Measurements from ENCODE around the gene TMEM219. TPM values are rescaled to one million over a fixed set of nuclear protein-coding genes. Genes with fewer than 3 reads are reported as not detected.

TMEM219 gene
- total RNA-seq, 1 experiment from 2014 or later = 48.3 TPM

GRCh38 chr16:29978564-29979270, 16.8 kb downstream of the TMEM219 start:
- DNase-seq (ENCODE audit: low spot score) = no peak
- CTCF ChIA-PET = no interaction called here
- no TSS peak for BruUV-seq (replicated peaks)
- H3K4me1 ChIP-seq (ENCODE audit: insufficient read depth, low read length, poor library complexity, severe bottlenecking) = peaks cover 16% of the 10 kb centered on the region
- intact Hi-C loops (cut with micrococcal nuclease; ENCODE audit: unreplicated experiment) = no loop called here
- H3K4me3 ChIP-seq (ENCODE audit: low read depth, low read length, poor library complexity, severe bottlenecking) = no peak overlapping the region
- H3K36me3 ChIP-seq (ENCODE audit: insufficient read depth, low read length, poor library complexity, severe bottlenecking) = peaks cover 64% of the 10 kb centered on the region
- TF ChIP-seq, protein P1, sequence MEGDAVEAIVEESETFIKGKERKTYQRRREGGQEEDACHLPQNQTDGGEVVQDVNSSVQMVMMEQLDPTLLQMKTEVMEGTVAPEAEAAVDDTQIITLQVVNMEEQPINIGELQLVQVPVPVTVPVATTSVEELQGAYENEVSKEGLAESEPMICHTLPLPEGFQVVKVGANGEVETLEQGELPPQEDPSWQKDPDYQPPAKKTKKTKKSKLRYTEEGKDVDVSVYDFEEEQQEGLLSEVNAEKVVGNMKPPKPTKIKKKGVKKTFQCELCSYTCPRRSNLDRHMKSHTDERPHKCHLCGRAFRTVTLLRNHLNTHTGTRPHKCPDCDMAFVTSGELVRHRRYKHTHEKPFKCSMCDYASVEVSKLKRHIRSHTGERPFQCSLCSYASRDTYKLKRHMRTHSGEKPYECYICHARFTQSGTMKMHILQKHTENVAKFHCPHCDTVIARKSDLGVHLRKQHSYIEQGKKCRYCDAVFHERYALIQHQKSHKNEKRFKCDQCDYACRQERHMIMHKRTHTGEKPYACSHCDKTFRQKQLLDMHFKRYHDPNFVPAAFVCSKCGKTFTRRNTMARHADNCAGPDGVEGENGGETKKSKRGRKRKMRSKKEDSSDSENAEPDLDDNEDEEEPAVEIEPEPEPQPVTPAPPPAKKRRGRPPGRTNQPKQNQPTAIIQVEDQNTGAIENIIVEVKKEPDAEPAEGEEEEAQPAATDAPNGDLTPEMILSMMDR (conservative IDR thresholded peaks at IDR 0.05; ENCODE audit: low read depth, low read length) = no peak
- no peak for TF ChIP-seq EZH2 (IDR thresholded peaks at IDR 0.05; ENCODE audit: borderline replicate concordance, low read depth, low read length, poor library complexity, severe bottlenecking)
- no peaks in the 10 kb centered on the region for H3K27me3 ChIP-seq (replicated peaks; ENCODE audit: insufficient read depth, low read depth, low read length, poor library complexity)
- H3K27ac ChIP-seq (ENCODE audit: low read depth, low read length, poor library complexity, severe bottlenecking) = no peak overlapping the region
- no peaks in the 10 kb centered on the region for H3K9me3 ChIP-seq (ENCODE audit: low read depth, low read length, poor library complexity, severe bottlenecking)
- POLR2A ChIA-PET (ENCODE audit: low non-redundant PET) = no interaction called here

DNA sequence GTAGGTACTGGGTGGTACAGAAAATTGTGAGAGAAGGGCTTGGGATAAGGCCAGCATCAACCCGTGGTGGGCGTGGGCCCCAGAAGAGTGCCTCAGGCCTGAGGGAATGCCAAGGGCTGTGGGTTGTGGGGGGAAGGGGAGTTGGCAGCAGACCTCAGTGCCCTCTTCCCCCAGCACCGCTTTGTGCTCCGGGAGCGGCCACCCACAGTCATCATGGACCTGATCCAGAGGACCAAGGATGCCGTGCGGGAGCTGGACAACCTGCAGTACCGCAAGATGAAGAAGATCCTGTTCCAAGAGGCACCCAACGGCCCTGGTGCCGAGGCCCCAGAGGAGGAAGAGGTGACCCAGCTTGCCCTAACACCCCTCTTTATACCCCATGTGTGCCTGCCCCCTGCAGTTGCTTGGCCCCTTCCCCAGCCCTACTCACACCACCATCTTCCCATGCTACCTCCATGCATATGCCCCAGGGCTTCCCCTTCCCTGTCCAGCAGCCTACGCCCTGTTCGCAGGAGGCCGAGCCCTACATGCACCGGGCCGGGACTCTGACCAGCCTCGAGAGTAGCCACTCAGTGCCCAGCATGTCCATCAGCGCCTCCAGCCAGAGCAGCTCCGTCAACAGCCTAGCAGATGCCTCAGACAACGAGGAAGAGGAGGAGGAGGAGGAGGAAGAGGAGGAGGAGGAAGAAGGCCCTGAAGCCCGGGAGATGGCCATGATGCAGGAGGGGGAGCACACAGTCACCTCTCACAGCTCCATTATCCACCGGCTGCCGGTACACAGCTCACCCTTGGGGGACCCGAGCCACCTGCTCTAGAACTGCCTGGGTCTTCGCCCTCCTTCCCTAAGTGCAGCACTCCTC, 20.9 kb downstream of the TMEM219 start:
- CTCF ChIA-PET = no interaction called here
- DNase-seq (ENCODE audit: low spot score) = no peak
- Histone ChIP-seq H3K27ac (ENCODE audit: low read depth, low read length, poor library complexity, severe bottlenecking) (no peak overlapping the region), H3K4me3 (ENCODE audit: low read depth, low read length, poor library complexity, severe bottlenecking) (no peak overlapping the region), H3K9me3 (ENCODE audit: low read depth, low read length, poor library complexity, severe bottlenecking) (no peaks in the 10 kb centered on the region), H3K27me3 (replicated peaks; ENCODE audit: insufficient read depth, low read depth, low read length, poor library complexity) (no peaks in the 10 kb centered on the region), H3K36me3 (ENCODE audit: insufficient read depth, low read length, poor library complexity, severe bottlenecking) (peaks cover 99% of the 10 kb centered on the region), H3K4me1 (ENCODE audit: insufficient read depth, low read length, poor library complexity, severe bottlenecking) (no peaks in the 10 kb centered on the region)
- POLR2A ChIA-PET (ENCODE audit: low non-redundant PET) = no interaction called here
- no TSS peak for BruUV-seq (replicated peaks)
- TF ChIP-seq, protein P1 (conservative IDR thresholded peaks at IDR 0.05; ENCODE audit: low read depth, low read length) = no peak
- TF ChIP-seq EZH2 (IDR thresholded peaks at IDR 0.05; ENCODE audit: borderline replicate concordance, low read depth, low read length, poor library complexity, severe bottlenecking) = no peak
- intact Hi-C loops (cut with micrococcal nuclease; ENCODE audit: unreplicated experiment) = no loop called here

GRCh38 chr16:29983420-29984136, 21.7 kb downstream of the TMEM219 start:
- Histone ChIP-seq H3K9me3 (ENCODE audit: low read depth, low read length, poor library complexity, severe bottlenecking) (no peaks in the 10 kb centered on the region), H3K36me3 (ENCODE audit: insufficient read depth, low read length, poor library complexity, severe bottlenecking) (peaks cover 99% of the 10 kb centered on the region), H3K4me1 (ENCODE audit: insufficient read depth, low read length, poor library complexity, severe bottlenecking) (no peaks in the 10 kb centered on the region), H3K27me3 (replicated peaks; ENCODE audit: insufficient read depth, low read depth, low read length, poor library complexity) (no peaks in the 10 kb centered on the region), H3K4me3 (ENCODE audit: low read depth, low read length, poor library complexity, severe bottlenecking) (no peak overlapping the region), H3K27ac (ENCODE audit: low read depth, low read length, poor library complexity, severe bottlenecking) (no peak overlapping the region)
- TF ChIP-seq, protein P1 (conservative IDR thresholded peaks at IDR 0.05; ENCODE audit: low read depth, low read length) = no peak
- TF ChIP-seq EZH2 (IDR thresholded peaks at IDR 0.05; ENCODE audit: borderline replicate concordance, low read depth, low read length, poor library complexity, severe bottlenecking) = no peak
- intact Hi-C loops (cut with micrococcal nuclease; ENCODE audit: unreplicated experiment) = no loop called here
- POLR2A ChIA-PET (ENCODE audit: low non-redundant PET) = no interaction called here
- CTCF ChIA-PET = no interaction called here
- DNase-seq (ENCODE audit: low spot score) = no peak
- BruUV-seq (replicated peaks) = no TSS peak
